ENCODE data around the gene BAHD1.

Gene BAHD1

GRCh38 chr15:40441565-40442531, 1.1 kb downstream of the BAHD1 start:
- peak overlapping the region; percentile 68 for H3K4me3 ChIP-seq (ENCODE audit: low read length)
- DNase-seq (ENCODE audit: low read depth) = no peak
- TF ChIP-seq CTCF (conservative IDR thresholded peaks at IDR 0.05; ENCODE audit: low read length) = no peak

DNA sequence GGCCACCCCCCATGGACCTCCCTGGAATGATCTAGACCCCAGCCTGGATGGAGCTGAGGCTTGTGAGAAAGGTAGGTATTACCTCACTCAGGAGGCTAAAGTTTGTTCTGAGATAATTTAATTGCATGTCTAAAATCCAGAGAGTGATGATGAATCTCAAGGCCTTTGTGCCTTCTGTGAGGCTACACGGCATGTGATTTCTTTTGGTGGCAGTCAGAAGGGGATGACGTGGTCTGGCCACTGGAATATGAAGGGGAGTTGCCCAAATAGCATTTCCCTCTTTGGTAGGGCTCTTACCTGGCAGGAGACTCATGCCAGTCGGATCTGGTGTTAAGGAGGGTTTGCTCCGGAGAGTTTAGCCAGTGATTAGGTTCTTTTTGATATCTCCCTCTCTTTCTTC, 2.5 kb downstream of the BAHD1 start:
- no peak for TF ChIP-seq CTCF (conservative IDR thresholded peaks at IDR 0.05; ENCODE audit: low read length)
- no peak for DNase-seq (ENCODE audit: low read depth)
- H3K4me3 ChIP-seq (ENCODE audit: low read length) = no peak overlapping the region; the same call in 1 of the 2 replicates

DNA sequence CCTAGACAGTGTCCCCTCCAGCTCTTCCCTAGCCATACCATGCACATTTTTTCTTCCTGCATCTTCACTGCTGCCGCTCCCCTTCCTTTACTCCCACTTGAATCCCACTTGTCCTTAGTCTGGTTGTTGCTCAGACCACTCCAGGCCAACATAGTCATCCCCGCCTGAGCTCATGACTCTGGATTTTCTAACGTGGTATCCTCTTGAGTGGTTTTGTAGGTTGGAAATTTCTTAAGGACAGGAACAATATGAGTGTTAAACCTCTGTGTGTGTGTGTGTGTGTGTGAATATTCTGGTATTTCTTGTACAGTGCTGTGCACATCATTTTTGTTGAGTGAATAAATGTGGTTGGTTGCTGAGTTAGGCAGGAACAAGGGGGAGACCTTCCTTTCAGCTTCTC, 3.1 kb downstream of the BAHD1 start:
- TF ChIP-seq CTCF (conservative IDR thresholded peaks at IDR 0.05; ENCODE audit: low read length) = no peak
- H3K4me3 ChIP-seq (ENCODE audit: low read length) = no peak overlapping the region
- DNase-seq (ENCODE audit: low read depth) = no peak

GRCh38 chr15:40444736-40445135, 4.0 kb downstream of the BAHD1 start:
- no peak for DNase-seq (ENCODE audit: low read depth)
- H3K4me3 ChIP-seq (ENCODE audit: low read length) = no peak overlapping the region

DNA sequence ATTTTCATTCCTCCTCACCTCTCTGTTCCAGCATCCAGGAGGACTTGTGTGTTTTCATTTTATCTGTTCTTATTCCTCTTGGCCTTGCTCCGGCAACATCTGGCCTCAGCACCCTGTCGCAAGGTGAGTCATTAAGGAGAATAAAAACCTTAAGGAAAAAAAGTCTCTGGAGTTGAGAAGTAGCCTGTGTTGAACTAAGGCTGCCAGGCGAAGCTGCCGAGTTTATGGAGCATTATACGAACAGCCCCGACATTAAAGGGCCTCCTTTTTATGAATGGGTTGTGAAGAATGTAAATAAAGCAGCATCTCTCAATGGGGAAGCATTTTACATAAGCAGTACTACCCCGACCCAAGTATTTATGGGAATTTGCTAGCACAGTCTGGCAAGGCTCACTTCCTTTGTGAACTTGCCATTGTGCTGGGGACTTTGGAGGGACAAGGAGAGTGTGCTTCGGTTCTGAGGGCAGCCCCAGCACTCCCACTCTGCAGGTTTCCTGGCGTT, 4.7 kb downstream of the BAHD1 start:
- no peak for TF ChIP-seq CTCF (conservative IDR thresholded peaks at IDR 0.05; ENCODE audit: low read length)
- peak; percentile 53 for DNase-seq (ENCODE audit: low read depth)
- no peak overlapping the region; the same call in 1 of the 2 replicates for H3K4me3 ChIP-seq (ENCODE audit: low read length)

More at GRCh38 chr15:40444736-40445135, 4.0 kb downstream of the BAHD1 start:
- TF ChIP-seq CTCF (conservative IDR thresholded peaks at IDR 0.05; ENCODE audit: low read length) = no peak

DNA sequence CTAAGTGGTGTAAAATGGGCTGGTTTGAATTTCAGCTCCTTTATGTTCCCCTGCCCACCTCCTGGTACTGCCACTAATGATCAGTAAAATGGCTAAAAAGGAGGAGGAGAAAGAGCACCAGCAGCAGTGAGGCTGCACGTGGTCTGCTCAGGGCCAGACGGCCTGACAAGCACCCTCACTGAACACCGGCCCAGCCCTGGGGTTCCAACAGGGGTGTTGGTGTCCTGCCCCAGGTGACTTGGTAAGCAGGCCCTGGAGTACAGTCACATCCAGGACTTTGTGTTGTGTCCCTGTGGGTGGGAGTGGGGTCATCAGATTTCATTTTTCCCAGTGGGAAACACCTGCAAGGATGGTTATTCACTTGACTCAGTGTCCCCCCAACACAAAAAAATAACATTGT, 5.4 kb downstream of the BAHD1 start:
- no peak for DNase-seq (ENCODE audit: low read depth)
- no peak for TF ChIP-seq CTCF (conservative IDR thresholded peaks at IDR 0.05; ENCODE audit: low read length)
- H3K4me3 ChIP-seq (ENCODE audit: low read length) = no peak overlapping the region

GRCh38 chr15:40448354-40448753, 7.6 kb downstream of the BAHD1 start:
- TF ChIP-seq CTCF (conservative IDR thresholded peaks at IDR 0.05; ENCODE audit: low read length) = no peak
- H3K4me3 ChIP-seq (ENCODE audit: low read length) = no peak overlapping the region
- DNase-seq (ENCODE audit: low read depth) = no peak

Data from AG10803 (cell line).